GM19452 (cell line): ENCODE measurements around the gene LCORL.

Experiments used
- ATAC-seq: cut with Tn5 transposase; IDR thresholded peaks from one replicate; pipeline ENCODE4 v1.9.1; 2021; ENCODE audit not compliant: unreplicated experiment

Gene LCORL

GRCh38 chr4:17939054-17939453 is 82.5 kb downstream of the LCORL start:
- ATAC-seq, result no peak

- no peak for ATAC-seq
Observed at GRCh38 chr4:17934286-17934685, 87.3 kb downstream of the LCORL start.

- no peak for ATAC-seq
Observed at GRCh38 chr4:17933126-17933525, 88.4 kb downstream of the LCORL start.

GRCh38 chr4:17932041-17932440 is 89.5 kb downstream of the LCORL start:
- no peak for ATAC-seq

- ATAC-seq, result no peak
Observed at GRCh38 chr4:17930256-17930655, 91.3 kb downstream of the LCORL start.

- no peak for ATAC-seq
Observed at GRCh38 chr4:17924189-17924588, 97.4 kb downstream of the LCORL start.

GRCh38 chr4:17921451-17921850 is 100.1 kb downstream of the LCORL start:
- ATAC-seq, result no peak

GRCh38 chr4:17920681-17921080 is 100.9 kb downstream of the LCORL start:
- ATAC-seq, result no peak

GRCh38 chr4:17915439-17915838 is 106.1 kb downstream of the LCORL start:
- no peak for ATAC-seq

- ATAC-seq, result no peak
Observed at GRCh38 chr4:17912011-17912410, 109.5 kb downstream of the LCORL start.

- no peak for ATAC-seq
Observed at GRCh38 chr4:17911608-17912007, 109.9 kb downstream of the LCORL start.

- no peak for ATAC-seq
Observed at GRCh38 chr4:17898553-17899055, 123.0 kb downstream of the LCORL start.

- no peak for ATAC-seq
Observed at GRCh38 chr4:17895481-17895880, 126.1 kb downstream of the LCORL start.

GRCh38 chr4:17894421-17894820 is 127.1 kb downstream of the LCORL start:
- no peak for ATAC-seq

GRCh38 chr4:17889692-17890091 is 131.9 kb downstream of the LCORL start:
- ATAC-seq, result no peak

- ATAC-seq, result no peak
Observed at GRCh38 chr4:17884511-17884910, 137.0 kb downstream of the LCORL start.

GRCh38 chr4:17884063-17884462 is 137.5 kb downstream of the LCORL start:
- no peak for ATAC-seq

- no peak for ATAC-seq
Observed at GRCh38 chr4:17877661-17878060, 143.9 kb downstream of the LCORL start.

- ATAC-seq, result no peak
Observed at GRCh38 chr4:17876943-17877342, 144.6 kb downstream of the LCORL start.

- ATAC-seq, result peak; percentile 88
Observed at GRCh38 chr4:17875402-17876070, 146.0 kb downstream of the LCORL start.

- no peak for ATAC-seq
Observed at GRCh38 chr4:17869327-17869726, 152.2 kb downstream of the LCORL start.

- ATAC-seq, result no peak
Observed at GRCh38 chr4:17867276-17867675, 154.3 kb downstream of the LCORL start.

GRCh38 chr4:17866810-17867209 is 154.7 kb downstream of the LCORL start:
- no peak for ATAC-seq
